Measurements from ENCODE around the gene CEMIP2. TPM values are rescaled to one million over a fixed set of nuclear protein-coding genes. Genes with fewer than 3 reads are reported as not detected.
A peak's percentile ranks its signal among the peaks of the same experiment; 100 is the strongest.

The CEMIP2 gene
- total and polyA plus RNA-seq, 2 of the 13 experiments (the other 11 are each of a cell fraction or from before 2014, with no cell fraction given): 94.3 to 128 TPM

GRCh38 chr9:71778085-71778484 lies 9.8 kb upstream of the CEMIP2 start (continued):
- TF ChIP-seq, protein P1, sequence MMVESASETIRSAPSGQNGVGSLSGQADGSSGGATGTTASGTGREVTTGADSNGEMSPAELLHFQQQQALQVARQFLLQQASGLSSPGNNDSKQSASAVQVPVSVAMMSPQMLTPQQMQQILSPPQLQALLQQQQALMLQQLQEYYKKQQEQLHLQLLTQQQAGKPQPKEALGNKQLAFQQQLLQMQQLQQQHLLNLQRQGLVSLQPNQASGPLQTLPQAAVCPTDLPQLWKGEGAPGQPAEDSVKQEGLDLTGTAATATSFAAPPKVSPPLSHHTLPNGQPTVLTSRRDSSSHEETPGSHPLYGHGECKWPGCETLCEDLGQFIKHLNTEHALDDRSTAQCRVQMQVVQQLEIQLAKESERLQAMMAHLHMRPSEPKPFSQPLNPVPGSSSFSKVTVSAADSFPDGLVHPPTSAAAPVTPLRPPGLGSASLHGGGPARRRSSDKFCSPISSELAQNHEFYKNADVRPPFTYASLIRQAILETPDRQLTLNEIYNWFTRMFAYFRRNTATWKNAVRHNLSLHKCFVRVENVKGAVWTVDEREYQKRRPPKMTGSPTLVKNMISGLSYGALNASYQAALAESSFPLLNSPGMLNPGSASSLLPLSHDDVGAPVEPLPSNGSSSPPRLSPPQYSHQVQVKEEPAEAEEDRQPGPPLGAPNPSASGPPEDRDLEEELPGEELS (CRISPR knock-in tag; IDR thresholded peaks at IDR 0.05): peak; percentile 37
- no peak for TF ChIP-seq KAT2B (IDR thresholded peaks at IDR 0.05; ENCODE audit: borderline replicate concordance, low read depth, low read length)
- no peak for TF ChIP-seq ZNF136 (CRISPR knock-in tag; IDR thresholded peaks at IDR 0.05; ENCODE audit: low read depth)
- TF ChIP-seq ZNF644 (CRISPR knock-in tag; IDR thresholded peaks at IDR 0.05; ENCODE audit: low read depth): peak; percentile 17; the same call in 1 of the 2 replicates
- peak; percentile 56; the same call in 1 of the 2 replicates for TF ChIP-seq SOX13 (IDR thresholded peaks at IDR 0.05)
- TF ChIP-seq SOX13 (CRISPR knock-in tag; conservative IDR thresholded peaks at IDR 0.05 in 1 of 2, IDR thresholded peaks at IDR 0.05 in 1 of 2): peak in 1 of 2 experiments; percentile 85; a peak in 2 of 4 replicates
- 0 out of 2 replicates have a peak, but pooled peaks have one; percentile 23 for TF ChIP-seq DR1 (CRISPR knock-in tag; IDR thresholded peaks at IDR 0.05)
- peak; percentile 85; the same call in 1 of the 2 replicates for TF ChIP-seq ZFP36L1 (CRISPR knock-in tag; IDR thresholded peaks at IDR 0.05)
- 0 out of 2 replicates have a peak, but pooled peaks have one; percentile 22 for TF ChIP-seq ZNF12 (CRISPR knock-in tag; IDR thresholded peaks at IDR 0.05)
- no peak for TF ChIP-seq FOXP1 (IDR thresholded peaks at IDR 0.05)
- peak; percentile 87 for TF ChIP-seq FOXP1 (CRISPR knock-in tag; IDR thresholded peaks at IDR 0.05)
- TF ChIP-seq ZNF451 (CRISPR knock-in tag; IDR thresholded peaks at IDR 0.05): no peak
- peak; percentile 79 for TF ChIP-seq SALL1 (CRISPR knock-in tag; IDR thresholded peaks at IDR 0.05)
- TF ChIP-seq HDAC1 (CRISPR knock-in tag; IDR thresholded peaks at IDR 0.05): peak; percentile 61
- no peak for TF ChIP-seq ZNF577 (CRISPR knock-in tag; IDR thresholded peaks at IDR 0.05; ENCODE audit: borderline replicate concordance, low read depth)
- TF ChIP-seq ZMYM3 (CRISPR knock-in tag; IDR thresholded peaks at IDR 0.05): no peak
- peak in 1 of 2 experiments; percentile 63; a peak in 1 of 4 replicates for TF ChIP-seq EP300 (IDR thresholded peaks at IDR 0.05; ENCODE audit: low read depth in 2 of 2, low read length in 2 of 2)
- peak; percentile 86 for TF ChIP-seq EP300 (CRISPR knock-in tag; IDR thresholded peaks at IDR 0.05; ENCODE audit: borderline replicate concordance)
- TF ChIP-seq MIXL1 (CRISPR knock-in tag; IDR thresholded peaks at IDR 0.05): 0 out of 2 replicates have a peak, but pooled peaks have one; percentile 40
- TF ChIP-seq, protein P2, sequence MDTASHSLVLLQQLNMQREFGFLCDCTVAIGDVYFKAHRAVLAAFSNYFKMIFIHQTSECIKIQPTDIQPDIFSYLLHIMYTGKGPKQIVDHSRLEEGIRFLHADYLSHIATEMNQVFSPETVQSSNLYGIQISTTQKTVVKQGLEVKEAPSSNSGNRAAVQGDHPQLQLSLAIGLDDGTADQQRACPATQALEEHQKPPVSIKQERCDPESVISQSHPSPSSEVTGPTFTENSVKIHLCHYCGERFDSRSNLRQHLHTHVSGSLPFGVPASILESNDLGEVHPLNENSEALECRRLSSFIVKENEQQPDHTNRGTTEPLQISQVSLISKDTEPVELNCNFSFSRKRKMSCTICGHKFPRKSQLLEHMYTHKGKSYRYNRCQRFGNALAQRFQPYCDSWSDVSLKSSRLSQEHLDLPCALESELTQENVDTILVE (CRISPR knock-in tag; IDR thresholded peaks at IDR 0.05): peak; percentile 84
- TF ChIP-seq REPIN1 (CRISPR knock-in tag; IDR thresholded peaks at IDR 0.05; ENCODE audit: borderline replicate concordance, low read depth): peak; percentile 47; the same call in 1 of the 2 replicates
- TF ChIP-seq IRF1 (CRISPR knock-in tag; IDR thresholded peaks at IDR 0.05; ENCODE audit: low read depth): no peak
- TF ChIP-seq RERE (CRISPR knock-in tag; IDR thresholded peaks at IDR 0.05; ENCODE audit: low read depth): peak; percentile 82
